ENCODE results near the gene LENEP.

GRCh38 chr1:154970631-154971340 is 22.6 kb upstream of the LENEP start, which contains the start of gene SHC1:
- no peak for TF ChIP-seq POLR2AphosphoS5 (IDR thresholded peaks at IDR 0.05; ENCODE audit: low read depth, low read length)
- no peak for TF ChIP-seq POLR2A (IDR thresholded peaks at IDR 0.05; ENCODE audit: low read depth, low read length)
- no peak for TF ChIP-seq TAF1 (IDR thresholded peaks at IDR 0.05; ENCODE audit: low read depth, low read length)
- no peak for TF ChIP-seq SPI1 (IDR thresholded peaks at IDR 0.05; ENCODE audit: low read depth, low read length)

Measured in GM12891 (cell line).